HT-29 (cell line): ENCODE data around the gene RGS11. TPM values are rescaled to one million over a fixed set of nuclear protein-coding genes. Genes with fewer than 3 reads are reported as not detected.
"Not testable (repeated sequence)": the region's sequence is repeated elsewhere in the genome, so short reads cannot be mapped to it uniquely, and the experiment has no call there.

Source experiments
- DNase-seq: peaks from one replicate; pipeline ENCODE4 v3.0.0-alpha.2; 2015; ENCODE audit warnings: low spot score
- total RNA-seq: library from RNA; depleted of rRNA; stranded (reverse); fragments of >200 nt; shearing (Covaris generic); gene quantifications from 2 replicates; pipeline ENCODE4 v1.2.3, GENCODE V29; 2014

The RGS11 gene
- total RNA-seq, 1 experiment from 2014 or later, result 0.41 TPM

GRCh38 chr16:280991-281659, 5.4 kb upstream of the RGS11 start:
- DNase-seq, result no peak

GRCh38 chr16:280552-280951, 4.8 kb upstream of the RGS11 start, which contains the start of gene ARHGDIG:
ARHGDIG (plus strand) TSS chr16:280591; CDS start chr16:280681, 90 bp downstream.
- no peak for DNase-seq

GRCh38 chr16:280005-280460, 4.3 kb upstream of the RGS11 start:
- DNase-seq, result no peak

- DNase-seq, result no peak
Measured at GRCh38 chr16:279531-279930, 3.8 kb upstream of the RGS11 start.

GRCh38 chr16:278863-279366, 3.2 kb upstream of the RGS11 start:
- DNase-seq, result peak; percentile 72

GRCh38 chr16:276426-277077, 808 bp upstream of the RGS11 start:
- no peak for DNase-seq

GRCh38 chr16:275041-275641, 603 bp downstream of the RGS11 start:
- peak; percentile 25 for DNase-seq

- DNase-seq, result peak; percentile 29
Measured at GRCh38 chr16:273547-274421, 2.0 kb downstream of the RGS11 start.

GRCh38 chr16:272633-273546, 2.9 kb downstream of the RGS11 start:
- DNase-seq, result no peak

- no peak for DNase-seq
Measured at GRCh38 chr16:270381-271255, 5.1 kb downstream of the RGS11 start.

GRCh38 chr16:269061-269796, 6.5 kb downstream of the RGS11 start:
- no peak for DNase-seq

- DNase-seq, result peak; percentile 72
Measured at GRCh38 chr16:268141-269053, 7.3 kb downstream of the RGS11 start.

GRCh38 chr16:267562-267961, 8.2 kb downstream of the RGS11 start:
- not testable (repeated sequence) for DNase-seq

- DNase-seq, result no peak
Measured at GRCh38 chr16:266258-267164, 9.2 kb downstream of the RGS11 start.

- peak; percentile 44 for DNase-seq
Measured at GRCh38 chr16:265711-266110, 10.0 kb downstream of the RGS11 start.

GRCh38 chr16:265002-265529, 10.7 kb downstream of the RGS11 start:
- DNase-seq, result no peak
